GM12878 (cell line): ENCODE data around the gene ACAD11. TPM values are rescaled to one million over a fixed set of nuclear protein-coding genes. Genes with fewer than 3 reads are reported as not detected.

ENCODE experiments used
- ATAC-seq: fragments of 200-7000 bp; cut with Tn5 transposase; 3 replicates; pipeline ENCODE4 v1.9.1; 2020; ENCODE audit warnings: mild to moderate bottlenecking, moderate library complexity
- BruUV-seq: library from RNA; stranded (reverse); fragments of 400-500 nt; replicated peaks from 2 replicates; lab custom pipeline; 2021; lab: Mats Ljungman, UMichigan
- CTCF ChIA-PET: fragments of 300-600 bp; sonication (Branson Sonifier 250); formaldehyde crosslinking; extraction: SDS; loops from one replicate; lab custom pipeline; 2021; ENCODE audit warnings: inconsistent platforms; lab: Yijun Ruan, JAX
- POLR2A ChIA-PET: fragments of 350-600 bp; formaldehyde crosslinking; extraction: SDS; loops from one replicate; lab custom pipeline; 2021; ENCODE audit warnings: inconsistent platforms; lab: Charles Lee
- RAD21 ChIA-PET: fragments of 300-600 bp; sonication (Branson Sonifier 250); formaldehyde crosslinking; loops from one replicate; lab custom pipeline; 2023; ENCODE audit warnings: antibody characterized with exemption; ENCODE audit not compliant: unreplicated experiment; lab: Charles Lee
- SMC1A ChIA-PET: fragments of 300-600 bp; sonication (Branson Sonifier 250); formaldehyde crosslinking; loops from one replicate; lab custom pipeline; 2023; ENCODE audit not compliant: unreplicated experiment, uncharacterized antibody; lab: Charles Lee
- DNase-seq: peaks from one replicate; pipeline ENCODE4 v3.0.0-alpha.2; 2011; ENCODE audit warnings: low read depth, low spot score
- FAIRE-seq: peaks from 3 replicates; lab custom pipeline; 2011; peaks lifted over from hg19 to GRCh38; lab: Jason Lieb, UNC
- H2AFZ ChIP-seq: 2 replicates; pipeline ENCODE4 v1.6.0; 2011; ENCODE audit warnings: low read depth, low read length, control low read depth; ENCODE audit not compliant: control insufficient read depth
- H3K27ac ChIP-seq: 2 replicates; pipeline ENCODE4 v1.5.1; 2011; ENCODE audit warnings: control low read depth; ENCODE audit not compliant: control insufficient read depth, insufficient read depth
- H3K27me3 ChIP-seq, 2 experiments: replicated peaks in 1 of 2; 2 replicates each; pipeline versions ENCODE4 v1.6.0 to v1.6.1; 2011; ENCODE audit warnings: low read length in 1 of 2; ENCODE audit not compliant: control insufficient read depth in 2 of 2, insufficient read depth in 2 of 2
- H3K36me3 ChIP-seq, 2 experiments: 2 replicates each; pipeline ENCODE4 v1.5.1; 2011; ENCODE audit warnings: low read length in 1 of 2; ENCODE audit not compliant: control insufficient read depth in 2 of 2, insufficient read depth in 2 of 2
- H3K4me1 ChIP-seq: 2 replicates; pipeline ENCODE4 v1.6.1; 2011; ENCODE audit warnings: mild to moderate bottlenecking, low read length, moderate library complexity, mixed read lengths; ENCODE audit not compliant: control insufficient read depth, insufficient read depth
- H3K4me2 ChIP-seq: 2 replicates; pipeline ENCODE4 v1.6.0; 2011; ENCODE audit warnings: control low read depth; ENCODE audit not compliant: control insufficient read depth, insufficient read depth
- H3K4me3 ChIP-seq: fragments of 200-600 bp; sonication (generic); 2 replicates; pipeline ENCODE4 v1.5.1; 2016
- H3K79me2 ChIP-seq: 2 replicates; pipeline ENCODE4 v1.6.0; 2011; ENCODE audit warnings: low read length; ENCODE audit not compliant: control insufficient read depth, insufficient read depth
- H3K9ac ChIP-seq: 2 replicates; pipeline ENCODE4 v1.8.0; 2011; ENCODE audit warnings: low read length, control low read depth, mixed read lengths; ENCODE audit not compliant: control insufficient read depth, insufficient read depth
- H3K9me3 ChIP-seq: replicated peaks from 3 replicates; pipeline ENCODE4 v1.5.1; 2011; ENCODE audit warnings: mild to moderate bottlenecking, low read length; ENCODE audit not compliant: control insufficient read depth, insufficient read depth
- H4K20me1 ChIP-seq: 2 replicates; pipeline ENCODE4 v1.6.0; 2011; ENCODE audit not compliant: control insufficient read depth, insufficient read depth
- BACH1 ChIP-seq: fragments of 450-650 bp; IDR thresholded peaks from 2 replicates; pipeline ENCODE4 v1.6.1; 2017; ENCODE audit warnings: mild to moderate bottlenecking, borderline replicate concordance
- BHLHE40 ChIP-seq, 2 experiments: fragments of 450-650 bp in 1 of 2; IDR thresholded peaks; 2 replicates each; pipeline ENCODE4 v1.6.1; 2011 to 2017; ENCODE audit warnings: low read depth in 2 of 2, borderline replicate concordance in 1 of 2, improper control_type of control experiment in 1 of 2, low read length in 1 of 2, mild to moderate bottlenecking in 1 of 2
- MYB ChIP-seq: fragments of 150-350 bp; IDR thresholded peaks from 2 replicates; pipeline ENCODE4 v1.6.1; 2014; ENCODE audit warnings: mild to moderate bottlenecking, low read depth, low read length, borderline replicate concordance
- RELA ChIP-seq: fragments of 450-650 bp; IDR thresholded peaks from 2 replicates; pipeline ENCODE4 v1.8.0; 2014; ENCODE audit warnings: borderline replicate concordance; ENCODE audit not compliant: partially characterized antibody
- SMC3 ChIP-seq: IDR thresholded peaks from 2 replicates; pipeline ENCODE4 v1.6.1; 2011; ENCODE audit warnings: low read length, improper control_type of control experiment, borderline replicate concordance
- SPI1 ChIP-seq: IDR thresholded peaks from 2 replicates; pipeline ENCODE4 v1.6.1; 2011; ENCODE audit warnings: low read depth, mild to moderate bottlenecking, low read length, moderate library complexity, borderline replicate concordance; ENCODE audit not compliant: insufficient read depth
- YY1 ChIP-seq: IDR thresholded peaks from 2 replicates; pipeline ENCODE4 v1.6.1; 2011; ENCODE audit warnings: low read depth, mild to moderate bottlenecking, low read length
- in situ Hi-C: fragments of 300-500 bp; cut with MboI; formaldehyde crosslinking; loops from 9 replicates; pipeline ENCODE4 v1.14.3; 2018; ENCODE audit warnings: mixed read lengths
- intact Hi-C: fragments of 100-400 bp; cut with micrococcal nuclease; formaldehyde crosslinking; loops from one replicate; pipeline ENCODE4 v1.14.2; 2022; ENCODE audit not compliant: unreplicated experiment
- polyA plus RNA-seq, 11 experiments: library from polyadenylated mRNA; depleted of rRNA in 4 of 11; unstranded in 6 of 11; stranded (reverse) in 5 of 11; fragments of >200 nt; fragmentation: Nextera tagmentation in 4 of 11; fragmentation: Illumina TruSeq in 1 of 11; extraction: Ambion mirVana in 4 of 11; extraction: Trizol in 1 of 11; gene quantifications; 1 replicate in 1 of 11; 2 replicates in 10 of 11; pipeline versions ENCODE4 v1.2.1 to v1.2.3, GENCODE V29; 2011 to 2016; ENCODE audit warnings: inconsistent platforms in 2 of 11, missing spikeins in 2 of 11, low read depth in 1 of 11
- total RNA-seq, 4 experiments: library from RNA; depleted of rRNA in 3 of 4; stranded (reverse); fragments of >200 nt in 3 of 4; fragmentation: Illumina TruSeq in 1 of 4; extraction: Trizol in 1 of 4; gene quantifications; 2 replicates each; pipeline versions ENCODE4 v1.2.1 to v1.2.3, GENCODE V29; 2013 to 2021
- TF ChIP-seq, protein P1 (sequence below): IDR thresholded peaks from 2 replicates; pipeline ENCODE4 v1.6.1; 2012; ENCODE audit warnings: low read length, inconsistent platforms

Gene ACAD11
- total and polyA plus RNA-seq, 10 of the 15 experiments (the other 5 are each of a cell fraction or from before 2014, with no cell fraction given): 2.4 to 15.9 (median 10.4) TPM

DNA sequence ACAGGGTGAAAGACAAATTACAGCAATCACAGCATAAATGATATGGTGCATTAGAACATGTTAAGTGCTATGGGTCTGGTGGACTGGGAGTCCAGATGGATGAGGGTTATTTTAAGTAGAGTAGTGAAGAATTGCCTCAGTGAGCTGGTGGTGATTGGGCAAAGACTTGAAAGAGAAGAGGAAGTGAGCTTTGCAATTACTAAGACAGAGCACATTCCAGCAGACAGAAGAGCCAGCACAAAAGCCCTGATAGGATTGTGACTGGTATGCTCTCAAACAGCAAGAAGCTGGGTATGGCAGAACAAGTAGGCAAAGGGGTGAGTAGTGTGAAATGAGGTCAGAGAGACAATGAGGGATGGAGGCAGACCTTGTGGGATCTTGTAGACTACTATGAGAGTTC lies 64.6 kb downstream of the ACAD11 start:
- in situ Hi-C loops (no loop called here), intact Hi-C loops (no loop called here)
- no peak for FAIRE-seq
- no peak overlapping the region for H3K4me2 ChIP-seq
- H3K79me2 ChIP-seq: no peaks in the 10 kb centered on the region
- no peaks in the 10 kb centered on the region for H3K9me3 ChIP-seq
- H3K27ac ChIP-seq: no peak overlapping the region
- H2AFZ ChIP-seq: no peak overlapping the region
- H3K4me3 ChIP-seq: no peak overlapping the region
- no peaks in the 10 kb centered on the region for H3K27me3 ChIP-seq
- no peak overlapping the region for H3K9ac ChIP-seq
- TF ChIP-seq YY1 (no peak), SPI1 (peak; percentile 51; the same call in 1 of the 2 replicates)
- TF ChIP-seq, all 136 proteins: peak for 1
- ATAC-seq (no peak), DNase-seq (no peak)
- CTCF ChIA-PET: interaction anchor here (0.9 to 2.1 kb wide), 3 partner anchors 8 to 48 kb away, joined by 3 to 6 read pairs (median 4); no protein-coding TSS in a partner anchor
- RAD21 ChIA-PET: interaction anchor here (1.0 kb wide), 1 partner anchor 44 kb away, joined by 4 read pairs; no protein-coding TSS in a partner anchor
- no TSS peak for BruUV-seq
- H4K20me1 ChIP-seq: no peaks in the 10 kb centered on the region
- POLR2A ChIA-PET: interaction anchor here (0.5 kb wide), 1 partner anchor 62 kb away, joined by 6 read pairs; no protein-coding TSS in a partner anchor
- peaks cover 0 to 3% of the 10 kb centered on the region in 2 experiments; a peak in 2 of 4 replicates for H3K36me3 ChIP-seq
- SMC1A ChIA-PET: interaction anchor here (1.0 kb wide), 1 partner anchor 14 kb away, joined by 3 read pairs; no protein-coding TSS in a partner anchor
- H3K4me1 ChIP-seq: no peaks in the 10 kb centered on the region

DNA sequence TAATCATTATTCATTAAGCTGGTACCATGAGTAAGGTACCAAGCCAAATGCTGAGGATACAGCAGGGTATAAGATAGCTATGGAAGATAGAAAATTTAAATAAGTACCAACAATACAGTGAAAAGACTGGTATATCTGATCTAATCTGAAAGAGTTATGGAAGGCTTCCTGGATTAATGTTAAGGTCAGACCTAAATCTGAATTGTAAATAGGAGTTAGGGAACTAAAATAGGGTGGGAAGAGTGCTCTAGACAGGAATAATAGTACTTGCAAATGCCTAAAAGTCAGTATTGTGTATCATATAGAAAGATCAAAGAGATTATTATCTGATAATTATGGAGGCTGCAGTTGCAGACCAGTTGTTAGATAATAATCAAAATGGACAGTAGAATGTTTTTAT lies 65.1 kb downstream of the ACAD11 start:
- H4K20me1 ChIP-seq: no peaks in the 10 kb centered on the region
- no peaks in the 10 kb centered on the region for H3K9me3 ChIP-seq
- no peak for ATAC-seq
- no TSS peak for BruUV-seq
- no peaks in the 10 kb centered on the region for H3K4me1 ChIP-seq
- ChIA-PET RAD21 (interaction anchor here (1.0 kb wide), 1 partner anchor 44 kb away, joined by 4 read pairs; no protein-coding TSS in a partner anchor), CTCF (interaction anchor here (1.5 to 2.1 kb wide), 2 partner anchors 9 to 48 kb away, joined by 4 to 6 read pairs; no protein-coding TSS in a partner anchor), POLR2A (no interaction called here), SMC1A (interaction anchor here (1.1 kb wide), 1 partner anchor 48 kb away, joined by 3 read pairs; no protein-coding TSS in a partner anchor)
- no peak for DNase-seq
- H3K4me3 ChIP-seq: no peak overlapping the region
- no peak overlapping the region for H3K9ac ChIP-seq
- H2AFZ ChIP-seq: no peak overlapping the region
- H3K27me3 ChIP-seq: no peaks in the 10 kb centered on the region
- intact Hi-C loops (no loop called here), in situ Hi-C loops (no loop called here)
- H3K4me2 ChIP-seq: no peak overlapping the region
- no peak for TF ChIP-seq SMC3
- no peak for TF ChIP-seq BACH1
- no peak for TF ChIP-seq BHLHE40 (IDR thresholded peaks at IDR 0.05; ENCODE audit: borderline replicate concordance in 1 of 2, low read depth in 2 of 2, low read length in 1 of 2)
- no peak for TF ChIP-seq RELA
- TF ChIP-seq, protein P1, sequence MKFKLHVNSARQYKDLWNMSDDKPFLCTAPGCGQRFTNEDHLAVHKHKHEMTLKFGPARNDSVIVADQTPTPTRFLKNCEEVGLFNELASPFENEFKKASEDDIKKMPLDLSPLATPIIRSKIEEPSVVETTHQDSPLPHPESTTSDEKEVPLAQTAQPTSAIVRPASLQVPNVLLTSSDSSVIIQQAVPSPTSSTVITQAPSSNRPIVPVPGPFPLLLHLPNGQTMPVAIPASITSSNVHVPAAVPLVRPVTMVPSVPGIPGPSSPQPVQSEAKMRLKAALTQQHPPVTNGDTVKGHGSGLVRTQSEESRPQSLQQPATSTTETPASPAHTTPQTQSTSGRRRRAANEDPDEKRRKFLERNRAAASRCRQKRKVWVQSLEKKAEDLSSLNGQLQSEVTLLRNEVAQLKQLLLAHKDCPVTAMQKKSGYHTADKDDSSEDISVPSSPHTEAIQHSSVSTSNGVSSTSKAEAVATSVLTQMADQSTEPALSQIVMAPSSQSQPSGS: no peak
- no peak for TF ChIP-seq MYB
- H3K36me3 ChIP-seq: peaks cover 0 to 3% of the 10 kb centered on the region in 2 experiments; a peak in 2 of 4 replicates
- no peak for FAIRE-seq
- H3K27ac ChIP-seq: no peak overlapping the region
- no peaks in the 10 kb centered on the region for H3K79me2 ChIP-seq
